Tibial nerve (tissue), 3 donors: ENCODE results near the gene PSMA6.

Source experiments
- POLR2A ChIP-seq, 2 donors: fragments of 450-650 bp; IDR thresholded peaks; one replicate each; pipeline ENCODE4 v1.6.1; 2017; ENCODE audit warnings: antibody characterized with exemption in 2 of 2, mild to moderate bottlenecking in 2 of 2, moderate library complexity in 2 of 2
- TF ChIP-seq, protein P1 (sequence below), 5 experiments: fragments of 200-600 bp in 3 of 5; fragments of 450-650 bp in 2 of 5; sonication (generic) in 3 of 5; IDR thresholded peaks; one replicate each; pipeline ENCODE4 v1.5.1; 2016 to 2019; ENCODE audit warnings: antibody characterized with exemption in 5 of 5, mild to moderate bottlenecking in 3 of 5, moderate library complexity in 2 of 5

DNA sequence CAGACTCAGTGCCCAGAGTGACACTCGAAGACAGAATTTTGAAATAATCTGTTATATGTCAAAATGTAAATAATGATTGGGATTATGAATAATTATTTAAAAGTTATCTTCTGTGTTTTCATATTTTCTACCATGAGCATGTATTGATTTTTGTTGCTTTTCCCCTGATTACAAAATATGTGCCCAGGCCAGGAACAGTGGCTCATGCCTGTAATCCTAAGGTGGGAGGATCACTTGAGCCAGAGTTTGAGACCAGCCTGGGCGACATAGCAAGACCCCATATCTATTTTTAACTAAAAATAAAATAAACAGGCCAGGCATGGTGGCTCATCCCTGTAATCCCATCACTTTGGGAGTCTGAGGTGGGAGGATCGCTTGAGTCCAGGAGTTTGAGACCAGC is 13.5 kb downstream of the PSMA6 start:
- TF ChIP-seq POLR2A (IDR thresholded peaks at IDR 0.05) = no peak
- TF ChIP-seq, protein P1, sequence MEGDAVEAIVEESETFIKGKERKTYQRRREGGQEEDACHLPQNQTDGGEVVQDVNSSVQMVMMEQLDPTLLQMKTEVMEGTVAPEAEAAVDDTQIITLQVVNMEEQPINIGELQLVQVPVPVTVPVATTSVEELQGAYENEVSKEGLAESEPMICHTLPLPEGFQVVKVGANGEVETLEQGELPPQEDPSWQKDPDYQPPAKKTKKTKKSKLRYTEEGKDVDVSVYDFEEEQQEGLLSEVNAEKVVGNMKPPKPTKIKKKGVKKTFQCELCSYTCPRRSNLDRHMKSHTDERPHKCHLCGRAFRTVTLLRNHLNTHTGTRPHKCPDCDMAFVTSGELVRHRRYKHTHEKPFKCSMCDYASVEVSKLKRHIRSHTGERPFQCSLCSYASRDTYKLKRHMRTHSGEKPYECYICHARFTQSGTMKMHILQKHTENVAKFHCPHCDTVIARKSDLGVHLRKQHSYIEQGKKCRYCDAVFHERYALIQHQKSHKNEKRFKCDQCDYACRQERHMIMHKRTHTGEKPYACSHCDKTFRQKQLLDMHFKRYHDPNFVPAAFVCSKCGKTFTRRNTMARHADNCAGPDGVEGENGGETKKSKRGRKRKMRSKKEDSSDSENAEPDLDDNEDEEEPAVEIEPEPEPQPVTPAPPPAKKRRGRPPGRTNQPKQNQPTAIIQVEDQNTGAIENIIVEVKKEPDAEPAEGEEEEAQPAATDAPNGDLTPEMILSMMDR (IDR thresholded peaks at IDR 0.05) = no peak
